Endothelial cell of hepatic sinusoid (primary cell): ENCODE data around the gene TFE3.

Source experiments
- in situ Hi-C: cut with HindIII; loops from 2 replicates; pipeline ENCODE4 v1.10.0; 2017; ENCODE audit warnings: low sequenced_read_pairs

TFE3 gene

DNA sequence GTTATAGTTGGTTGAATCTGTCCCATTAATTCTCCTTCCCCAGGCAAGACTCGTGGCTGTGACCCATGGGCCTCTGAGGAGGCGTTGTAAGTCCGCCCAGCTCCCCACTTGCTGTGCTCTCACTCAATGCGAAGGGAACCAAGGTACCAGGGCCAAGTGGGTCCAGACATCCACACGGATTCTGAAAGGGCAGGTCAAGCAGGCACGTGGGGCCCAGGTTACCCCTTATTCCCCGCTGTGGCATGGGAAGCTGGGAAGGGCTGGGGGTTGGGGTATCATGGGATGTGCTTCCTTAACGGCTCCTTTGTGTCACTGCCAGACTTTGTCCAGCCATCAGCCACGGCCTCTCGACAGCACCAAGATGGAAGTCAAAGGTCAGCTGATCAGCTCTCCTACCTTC is 18.8 kb upstream of the TFE3 start:
- in situ Hi-C loops: no loop called here

DNA sequence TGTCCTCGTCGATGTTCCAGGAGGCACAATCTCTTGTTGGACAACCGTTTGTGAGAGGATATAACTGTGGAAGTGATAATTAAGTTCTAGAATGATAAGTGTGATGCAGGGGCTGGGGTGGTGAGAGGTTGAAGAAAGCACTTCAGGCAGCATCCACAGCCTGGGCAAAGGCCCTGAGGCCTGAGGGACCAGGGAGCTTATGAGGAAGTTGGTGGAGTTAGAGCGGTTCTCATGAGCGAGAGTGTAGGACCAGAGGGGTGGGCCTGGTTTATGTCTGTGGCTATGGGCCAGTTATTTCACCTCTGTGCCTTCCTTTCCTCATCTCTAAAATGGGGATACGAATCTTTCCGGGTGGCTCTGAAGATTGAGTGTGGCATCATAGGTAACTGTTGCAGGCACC is 18.3 kb upstream of the TFE3 start:
- in situ Hi-C loops: no loop called here

DNA sequence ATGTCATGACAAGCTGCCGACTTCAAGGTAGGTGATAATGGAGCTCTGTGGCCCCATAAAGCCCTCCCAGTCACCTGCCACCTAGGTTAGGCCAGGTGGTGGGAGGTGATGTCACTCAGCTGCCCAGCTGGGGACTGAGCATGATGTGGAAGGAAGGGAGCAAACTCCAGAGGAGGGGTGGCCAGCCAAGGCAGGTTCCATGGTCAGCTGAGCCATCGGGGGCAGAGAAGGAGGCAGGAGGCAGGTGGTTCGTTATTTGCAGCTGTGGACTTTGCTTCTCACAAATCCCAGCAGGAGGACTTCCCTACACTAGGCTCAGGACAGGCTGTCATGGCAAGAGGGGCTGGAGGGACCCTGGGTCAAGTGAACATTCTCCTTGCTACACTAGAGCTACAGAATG is 17.8 kb upstream of the TFE3 start:
- in situ Hi-C loops: no loop called here

DNA sequence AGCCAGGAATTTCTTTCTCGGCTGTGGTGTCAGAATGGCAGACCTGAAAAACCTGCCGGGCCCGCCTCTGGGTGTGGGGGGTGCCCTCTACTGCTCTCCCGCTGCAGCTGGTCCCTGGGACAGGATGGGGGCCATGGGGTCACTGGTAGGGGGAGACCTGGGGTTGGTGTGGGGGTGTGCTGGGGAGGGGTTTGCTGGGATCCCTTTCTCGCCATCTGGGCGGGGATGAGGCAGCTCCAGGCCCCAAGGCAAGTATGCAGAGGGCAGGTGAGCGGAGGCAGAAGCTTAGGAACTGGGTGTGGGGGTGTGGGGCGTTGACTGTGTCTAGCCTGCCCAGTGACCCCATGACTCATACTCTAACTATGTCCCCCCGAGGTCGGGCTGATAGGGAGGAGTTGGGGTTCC is 16.5 kb upstream of the TFE3 start:
- in situ Hi-C loops: no loop called here

DNA sequence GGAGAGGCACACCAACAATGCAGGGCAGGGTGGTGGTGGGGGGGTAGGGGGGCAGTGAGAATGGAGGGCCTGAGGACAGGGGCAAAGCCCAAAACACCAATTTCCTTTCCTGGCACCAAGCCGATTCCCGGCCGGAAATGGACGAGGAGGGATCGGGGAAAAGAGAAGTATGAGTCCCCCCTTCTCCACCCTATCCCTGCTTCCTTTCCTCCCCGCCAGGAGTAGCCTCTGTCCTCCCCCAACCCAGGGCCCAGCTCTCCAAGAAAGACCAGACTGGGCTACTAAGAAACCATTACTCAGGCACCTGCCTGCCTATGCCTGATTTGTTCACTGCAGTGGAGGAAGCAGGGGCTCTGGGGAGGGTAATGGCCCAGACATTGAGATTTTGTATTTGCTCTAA is 16.0 kb upstream of the TFE3 start:
- in situ Hi-C loops: no loop called here

DNA sequence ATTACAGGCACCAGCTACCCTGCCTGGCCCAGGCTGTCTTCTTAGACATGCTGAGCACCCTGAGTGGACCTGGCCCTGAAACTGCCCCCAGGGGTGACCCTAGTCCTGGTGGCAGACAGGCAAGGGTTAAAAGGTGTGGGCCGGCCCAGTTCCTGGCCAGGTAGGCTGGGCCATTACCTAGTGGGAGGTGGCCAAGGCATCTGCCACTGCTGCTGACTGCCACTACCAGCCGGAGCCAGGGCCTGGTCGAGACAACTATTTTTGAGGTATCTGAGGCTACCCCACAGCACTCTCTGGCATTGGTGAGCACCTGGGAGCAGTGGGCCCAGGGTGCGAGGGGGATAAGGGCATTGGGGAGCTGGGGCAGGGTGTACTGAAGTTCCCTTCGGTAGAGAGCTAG is 15.6 kb upstream of the TFE3 start, which contains the start of gene CCDC120:
Gene CCDC120, plus strand, starts transcription at position 206 of the 400 bp plus-strand sequence. CDS start 3,043 bp downstream, outside the sequence.
- in situ Hi-C loops: no loop called here

DNA sequence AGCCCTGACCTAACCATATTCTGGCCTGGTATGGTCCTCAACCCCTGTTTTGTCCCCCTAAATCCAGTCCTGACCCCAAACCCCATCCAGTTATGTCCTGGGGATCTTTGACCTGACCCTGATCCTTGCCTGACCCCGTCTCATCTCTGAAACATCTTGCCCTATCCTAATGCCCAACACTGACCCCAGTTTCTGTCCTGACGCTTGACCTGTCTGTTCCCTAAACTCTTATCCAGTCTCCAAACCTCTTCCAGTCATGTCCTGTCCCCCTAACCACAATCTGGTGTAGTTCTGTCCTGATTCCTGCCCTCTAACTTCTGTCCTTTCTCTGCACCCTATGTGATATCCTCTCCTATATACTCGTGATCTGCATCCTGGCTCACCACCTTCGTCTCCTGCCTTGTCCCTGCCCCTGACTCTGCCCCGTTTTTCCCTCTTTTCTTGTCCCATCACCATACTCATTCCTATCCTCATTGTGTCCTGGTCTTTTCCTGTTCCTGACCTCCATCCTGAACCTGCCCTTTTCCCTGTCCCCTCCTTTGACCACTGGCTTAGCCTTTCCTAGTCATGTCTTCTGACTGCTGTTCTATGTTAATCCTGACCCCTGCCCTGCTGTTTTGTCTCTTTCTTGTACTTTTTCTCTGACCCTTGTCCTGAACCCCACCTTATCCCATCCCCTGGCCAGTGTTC is 11.1 kb upstream of the TFE3 start:
- in situ Hi-C loops: no loop called here

DNA sequence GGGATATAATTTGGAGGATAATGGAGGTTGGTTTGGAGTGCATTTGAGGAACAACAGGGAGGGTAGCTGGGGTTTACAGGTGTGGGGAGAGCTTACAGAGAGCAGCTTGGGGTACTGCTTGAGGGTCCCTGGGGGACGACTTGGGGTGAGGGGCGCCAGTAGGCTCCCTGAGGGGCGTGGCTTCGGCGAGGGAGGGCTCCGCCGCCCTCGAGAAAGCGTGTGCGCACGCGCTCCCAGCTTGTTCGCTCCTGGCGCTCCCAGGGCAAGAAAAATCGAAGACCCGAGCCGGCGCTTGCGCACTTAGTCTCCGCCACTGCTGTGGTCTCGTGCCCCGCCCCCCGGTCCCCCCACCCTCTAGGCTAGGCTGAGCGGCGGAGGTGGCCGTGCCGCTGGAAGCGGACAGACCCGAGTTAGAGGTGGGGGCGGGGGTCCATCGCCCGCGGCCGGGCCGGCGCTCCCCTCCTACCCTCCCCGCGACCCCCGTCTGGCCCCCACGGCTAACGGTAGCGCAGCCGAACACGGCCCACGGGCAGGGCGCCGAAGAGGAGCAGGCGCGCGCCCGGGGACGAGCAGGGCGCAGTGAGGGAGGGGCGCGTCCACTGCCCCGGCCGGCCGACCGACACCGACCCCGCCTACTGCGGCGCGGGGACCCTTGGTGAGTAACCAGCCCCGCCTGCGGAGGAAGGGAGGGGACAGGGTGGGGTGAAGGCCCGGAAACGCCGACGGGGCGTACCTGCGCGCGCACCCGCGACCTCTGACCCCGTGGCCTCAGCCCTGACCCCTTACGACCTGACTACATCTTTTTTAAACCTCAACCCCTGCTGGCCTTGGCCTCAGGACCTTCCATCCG is 10.3 kb upstream of the TFE3 start:
- in situ Hi-C loops: no loop called here

DNA sequence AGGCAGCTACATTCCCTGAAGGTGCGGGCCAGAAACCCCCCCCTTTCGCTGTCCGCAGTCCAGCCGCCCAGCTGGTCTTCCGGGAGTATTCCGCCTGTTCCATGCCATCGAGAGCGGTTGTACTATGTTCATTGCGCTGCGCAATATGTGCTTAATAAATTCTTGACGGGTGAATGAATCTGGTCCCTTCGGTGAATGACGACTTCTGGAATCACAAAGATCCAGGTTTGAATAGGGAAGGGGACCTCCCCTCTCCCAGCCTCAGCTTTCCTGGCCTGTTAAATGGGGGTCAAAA is 777 bp upstream of the TFE3 start:
- in situ Hi-C loops: no loop called here

DNA sequence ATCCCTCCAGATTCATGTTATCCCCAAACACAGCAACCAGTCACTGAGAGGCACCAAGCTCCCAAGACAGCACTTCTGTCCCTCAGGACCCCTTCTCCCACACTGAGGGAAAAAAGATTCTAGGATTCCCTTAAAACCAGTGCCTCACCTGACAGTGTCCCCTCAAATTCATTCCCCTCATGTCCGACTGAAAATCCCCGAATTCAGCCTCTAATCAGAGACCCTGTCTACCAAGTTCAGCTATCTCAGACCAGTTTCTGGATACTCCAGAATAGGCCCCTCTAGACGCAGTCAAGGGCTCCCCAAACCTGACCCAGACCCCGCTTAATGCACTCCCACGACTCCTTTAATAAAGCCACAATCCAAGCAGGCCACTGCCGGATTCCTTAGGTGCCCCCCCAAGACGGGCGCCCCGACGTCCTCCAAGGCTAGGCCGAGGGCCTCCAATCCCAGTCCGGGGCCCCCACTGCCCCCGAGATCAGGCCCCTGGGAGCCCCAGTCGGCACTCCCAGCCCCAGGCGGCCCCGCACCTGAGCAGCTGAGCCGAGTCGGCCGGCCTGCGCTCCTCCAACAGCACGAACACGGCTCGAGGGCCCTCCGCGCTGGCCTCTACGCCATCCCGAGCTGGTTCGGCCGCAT is 457 bp downstream of the TFE3 start:
- in situ Hi-C loops: no loop called here

DNA sequence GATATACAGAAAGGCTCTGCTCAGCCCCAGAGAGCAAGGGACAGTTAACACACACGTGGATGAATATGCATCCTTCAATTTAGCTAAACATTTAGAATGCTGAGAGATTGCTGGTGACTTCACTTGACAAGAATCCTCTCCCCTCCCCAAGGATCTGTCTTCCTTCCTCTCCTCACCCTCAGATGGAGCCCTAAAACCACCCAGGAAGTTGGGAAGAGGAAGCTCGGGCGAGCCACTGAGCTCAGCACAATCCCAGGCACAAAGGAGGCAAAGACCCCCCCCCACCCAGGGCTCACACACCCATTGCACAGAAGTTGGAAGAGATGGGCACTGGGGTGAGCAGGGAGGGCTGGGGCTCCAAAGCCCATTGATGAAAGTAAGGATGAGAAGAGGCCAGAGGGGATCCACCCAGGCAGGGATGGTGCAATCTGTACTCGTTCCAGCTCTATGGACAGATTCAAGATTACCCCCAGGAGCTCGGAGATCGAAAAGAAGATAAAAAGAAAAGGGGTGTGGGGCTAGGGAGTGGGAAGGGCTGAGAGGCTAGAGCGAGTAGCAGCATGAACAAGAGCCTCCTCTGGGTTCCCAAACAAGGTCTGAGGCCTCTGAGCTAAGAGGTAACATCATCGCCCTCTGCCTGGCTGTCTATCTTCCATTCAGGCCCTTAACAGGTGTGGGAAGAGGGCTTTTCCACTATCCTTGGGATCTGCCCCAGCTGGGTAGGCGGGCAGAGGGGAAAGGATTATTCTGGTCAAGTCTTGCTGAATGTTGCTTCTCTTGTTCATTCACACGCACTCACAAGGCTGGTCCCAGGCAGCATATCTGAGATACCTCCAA is 1.2 kb downstream of the TFE3 start:
- in situ Hi-C loops: no loop called here

DNA sequence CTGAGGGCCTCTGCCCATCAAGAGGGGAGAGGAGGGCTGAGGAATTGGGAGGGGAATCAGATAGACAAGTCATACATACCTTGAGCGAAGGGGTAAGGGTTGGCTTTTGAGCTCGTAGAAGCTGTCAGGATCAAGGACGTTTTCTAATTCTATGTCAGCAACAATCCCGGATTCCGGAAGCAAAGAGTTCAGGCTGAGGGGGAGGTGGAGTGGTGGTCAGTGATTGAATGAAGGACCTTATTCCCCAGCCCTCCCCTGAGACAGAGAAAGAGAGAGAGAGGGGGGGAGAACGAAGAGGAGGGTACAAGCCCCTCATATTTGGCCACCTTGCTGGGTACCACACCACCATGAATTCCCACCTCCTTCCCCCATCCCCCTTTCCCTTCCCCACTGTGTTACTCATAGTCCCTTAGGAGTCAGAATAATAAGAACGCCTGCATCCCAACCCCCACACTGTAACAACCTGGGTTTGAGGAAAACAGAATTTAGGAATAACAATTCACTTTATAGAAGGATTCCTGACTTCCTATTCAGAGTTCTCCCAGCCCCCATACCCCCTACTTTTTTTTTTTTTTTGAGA is 2.7 kb downstream of the TFE3 start:
- in situ Hi-C loops: no loop called here

DNA sequence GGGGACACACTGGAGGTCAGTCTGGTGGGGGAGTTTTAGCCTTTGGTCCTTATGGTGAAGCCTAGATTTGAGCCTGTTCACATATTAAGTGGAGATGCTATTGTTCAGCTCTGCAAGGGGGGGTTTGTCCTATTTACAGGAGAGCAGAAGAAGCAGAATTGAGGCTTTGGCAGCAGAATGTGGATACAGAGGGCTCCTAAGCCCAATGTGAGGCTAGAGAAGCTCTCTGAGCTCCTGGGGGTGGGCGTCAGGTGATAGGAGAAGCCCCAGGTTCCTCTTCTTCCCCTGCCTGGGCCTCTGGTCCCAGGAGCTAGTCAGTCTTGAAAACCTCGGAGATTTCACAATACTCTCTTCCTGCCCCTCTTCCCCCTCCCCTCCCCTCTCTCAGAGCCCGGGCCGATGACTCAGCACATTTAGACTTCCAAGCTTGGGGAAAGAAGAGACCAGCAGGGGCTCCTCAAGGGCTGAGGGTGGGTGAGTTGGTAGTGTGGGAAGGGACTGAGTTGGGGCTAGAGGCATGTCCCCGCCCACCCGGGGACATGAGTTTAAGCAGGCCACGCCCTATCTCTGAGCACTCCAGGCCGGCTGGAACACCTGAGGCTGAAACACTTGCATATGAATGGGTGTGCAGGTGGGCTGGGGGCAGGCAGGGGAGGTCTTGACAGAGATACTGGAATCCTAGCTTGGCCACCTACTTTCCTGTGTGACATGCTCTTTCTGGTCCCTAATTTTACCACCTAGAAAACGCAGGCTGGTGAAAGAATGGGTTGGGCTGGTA is 3.4 kb downstream of the TFE3 start:
- in situ Hi-C loops: no loop called here

DNA sequence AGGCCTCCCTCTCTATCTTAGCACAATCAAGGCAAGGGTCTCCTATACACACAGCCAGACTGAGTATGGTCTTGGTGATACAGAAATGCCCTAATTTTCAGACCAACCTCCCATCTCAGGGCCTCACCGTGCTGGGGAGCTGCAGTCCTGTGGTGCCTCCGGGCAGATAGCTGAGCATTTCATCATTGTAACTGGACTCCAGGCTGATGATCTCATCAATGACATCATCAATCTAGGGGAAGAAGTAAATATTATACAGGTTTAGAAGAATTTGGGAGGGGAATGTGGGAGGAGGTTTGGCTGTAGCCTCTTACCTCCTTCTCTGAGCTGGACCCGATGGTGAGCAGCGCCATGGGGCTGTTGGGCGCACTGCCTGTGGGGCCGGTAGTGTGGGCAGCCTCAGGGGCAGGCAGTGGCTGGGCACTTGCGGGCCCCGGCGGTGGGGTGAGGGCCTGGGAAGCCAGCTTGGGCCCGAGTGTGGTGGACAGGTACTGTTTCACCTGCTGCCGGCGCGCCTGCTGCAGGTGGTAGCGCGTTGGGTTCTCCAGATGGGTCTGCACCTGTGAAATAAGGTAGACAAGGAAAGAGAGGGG is 5.2 kb downstream of the TFE3 start:
- in situ Hi-C loops: no loop called here

DNA sequence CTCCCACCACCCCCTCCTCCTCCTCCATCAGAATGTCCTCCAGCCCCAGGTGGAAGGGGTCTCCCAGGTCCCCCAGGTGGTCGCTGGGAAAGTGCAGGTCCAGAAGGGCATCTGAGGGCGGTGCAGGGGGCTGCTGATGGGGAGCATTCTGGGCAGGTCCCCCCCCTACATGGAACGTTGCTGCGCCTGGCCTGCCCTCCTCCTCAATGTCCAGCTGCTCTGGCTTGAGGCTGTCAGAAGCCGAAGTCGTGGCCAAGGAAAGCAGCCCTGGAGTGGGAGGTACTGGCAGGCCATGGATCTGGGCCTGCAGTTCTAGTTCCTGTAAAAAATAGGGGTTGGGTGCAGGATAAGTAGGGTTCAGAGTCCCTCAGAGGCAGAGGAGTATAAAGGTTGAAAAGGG is 12.9 kb downstream of the TFE3 start:
- in situ Hi-C loops: no loop called here

DNA sequence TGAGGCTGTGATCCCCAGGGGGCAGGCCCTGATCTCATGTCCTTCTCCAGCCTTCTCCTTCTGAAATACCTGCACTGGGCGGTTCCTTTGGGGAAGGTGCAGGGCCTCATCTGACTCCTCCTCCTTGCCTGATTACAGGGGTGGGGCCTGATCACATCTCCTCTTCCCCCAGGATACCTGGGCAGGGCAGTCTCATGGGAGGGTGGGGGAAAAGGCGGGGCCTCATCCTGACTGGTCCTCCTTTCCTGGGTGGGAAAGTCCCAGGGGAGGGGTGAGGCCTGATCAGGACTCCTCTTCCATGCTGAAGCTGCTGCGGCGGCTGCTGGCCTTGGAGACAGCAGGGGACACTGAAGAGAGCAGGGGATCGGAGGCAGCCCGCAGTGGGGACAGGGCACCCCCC is 13.3 kb downstream of the TFE3 start:
- in situ Hi-C loops: no loop called here

DNA sequence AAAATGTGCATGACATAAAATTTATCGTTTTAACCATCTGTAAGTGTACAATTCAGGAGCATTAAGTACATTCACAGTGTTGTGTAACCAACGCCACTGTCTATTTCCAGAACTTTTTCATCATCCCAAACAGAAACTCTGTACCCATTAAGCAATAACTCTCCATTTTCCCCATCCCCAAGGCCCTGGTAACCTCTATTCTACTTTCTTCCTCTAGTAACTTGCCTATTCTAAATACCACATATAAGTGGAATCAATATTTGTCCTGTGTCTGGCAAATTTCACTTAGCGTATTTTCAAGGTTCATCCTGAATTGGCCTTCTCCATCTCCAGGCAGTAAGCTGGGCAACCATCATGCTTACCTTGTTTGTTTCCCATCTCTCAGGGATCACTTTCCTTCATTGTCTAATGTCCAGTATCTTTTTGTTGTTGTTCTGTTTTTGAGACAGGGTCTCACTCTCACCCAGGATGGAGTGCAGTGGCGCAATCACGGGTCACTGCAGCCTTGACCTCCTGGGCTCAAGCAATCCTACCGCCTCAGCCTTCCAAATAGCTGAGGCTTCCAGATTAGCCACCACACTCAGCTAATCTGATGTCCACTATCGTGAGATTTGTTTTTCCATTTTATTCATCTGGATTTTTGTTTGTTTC is 23.4 kb downstream of the TFE3 start:
- in situ Hi-C loops: no loop called here

DNA sequence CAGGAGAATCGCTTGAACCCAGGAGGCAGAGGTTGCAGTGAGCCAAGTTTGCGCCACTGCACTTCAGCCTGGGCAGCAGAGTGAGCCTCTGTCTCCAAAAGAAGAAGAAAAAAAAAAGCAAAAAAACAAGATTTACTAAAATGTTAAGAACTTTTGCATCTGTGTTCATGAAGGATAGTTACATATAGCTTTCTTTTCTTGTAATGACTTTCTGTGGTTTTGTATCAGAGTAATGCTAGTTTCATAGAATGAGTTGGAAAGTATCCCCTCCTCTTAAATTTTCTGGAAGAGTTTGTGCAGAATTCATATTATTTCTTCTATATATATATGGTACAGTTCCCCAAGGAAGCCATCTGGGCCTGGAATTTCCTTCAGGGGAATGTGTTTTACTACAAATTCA is 24.1 kb downstream of the TFE3 start:
- in situ Hi-C loops: no loop called here

DNA sequence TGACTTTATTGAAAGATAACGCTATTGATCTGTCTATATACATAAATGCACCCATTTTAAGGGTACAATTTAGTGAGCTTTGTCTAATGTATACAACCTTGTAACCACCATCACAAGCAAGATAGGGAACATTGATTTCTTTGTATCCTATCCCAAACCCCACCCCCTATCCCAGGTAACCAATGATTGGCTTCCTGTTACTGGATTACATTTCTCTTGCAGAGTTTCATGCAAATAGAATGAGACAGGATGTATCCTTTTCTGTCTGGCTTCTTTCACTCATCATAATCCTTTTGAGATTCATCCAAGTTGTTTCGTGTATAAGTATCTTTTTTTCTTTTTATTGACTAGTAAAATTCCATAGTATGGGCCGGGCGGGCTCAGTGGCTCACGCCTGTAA is 39.5 kb downstream of the TFE3 start:
- in situ Hi-C loops: no loop called here
